ENCODE data around the gene KSR2. TPM values are rescaled to one million over a fixed set of nuclear protein-coding genes. Genes with fewer than 3 reads are reported as not detected.
A peak's percentile ranks its signal among the peaks of the same experiment; 100 is the strongest.

Gene KSR2
- total RNA-seq (under 1 TPM; 0.06 to 0.09 TPM), polyA plus RNA-seq (under 1 TPM in 1 of 2 donors, not detected in 1; 0.03 TPM)

- H3K4me3 ChIP-seq (ENCODE audit: low read length in 2 of 2), result peak within 1 kb of the TSS in 1 of 2 donors; percentile 22
- H3K27ac ChIP-seq (ENCODE audit: low read depth, low read length), result no peak within 1 kb of the TSS
- Mint-ChIP-seq H3K27me3 (peaks cover 35 to 38% of the 10 kb centered on the region in 2 donors), H3K4me3 (peak within 1 kb of the TSS; percentile 69 to 90 (median 84)), H3K9me3 (peaks cover 3 to 26% (median 13%) of the 10 kb centered on the region in 8 donors), H3K36me3 (peaks cover 0 to 11% of the 10 kb centered on the region in 2 donors), H3K4me1 (peaks cover 3 to 21% (median 7%) of the 10 kb centered on the region in 4 donors), H3K27ac (peak within 1 kb of the TSS in 3 of 7 donors; percentile 51 to 61 (median 61))
- ChIA-PET POLR2A (ENCODE audit: partially characterized antibody) (no interaction called here), CTCF (ENCODE audit: partially characterized antibody) (no interaction called here)
- peaks cover 7% of the 10 kb centered on the region for H3K4me1 ChIP-seq (ENCODE audit: insufficient read depth, low read length)
- H3K9me3 ChIP-seq (ENCODE audit: control insufficient read depth in 1 of 2, low read length in 2 of 2), result no peaks in the 10 kb centered on the region
- no peaks in the 10 kb centered on the region for H3K36me3 ChIP-seq (ENCODE audit: insufficient read depth, low read length)
- intact Hi-C loops (cut with micrococcal nuclease), result no loop called here
- peak; percentile 34 to 64 (median 60) for DNase-seq
- peaks cover 6% of the 10 kb centered on the region for H3K27me3 ChIP-seq (ENCODE audit: insufficient read depth, low read length)
Observed at GRCh38 chr12:117968826-117969659, at the start of gene KSR2. Gene KSR2 (minus strand): TSS chr12:117968990. CDS start chr12:117968255, 735 bp downstream.

GRCh38 chr12:118017926-118018325, 49.1 kb upstream of the KSR2 start:
- Mint-ChIP-seq H3K4me1 (peaks cover 12 to 23% (median 17%) of the 10 kb centered on the region in 4 donors), H3K27ac (peak overlapping the region in 4 of 7 donors; percentile 36 to 76 (median 60)), H3K4me3 (peak overlapping the region; percentile 71 to 95 (median 90)), H3K9me3 (peaks cover 0 to 2% (median 0%) of the 10 kb centered on the region in 8 donors), H3K36me3 (peaks cover 26 to 46% of the 10 kb centered on the region in 2 donors), H3K27me3 (peaks cover 0 to 1% of the 10 kb centered on the region in 2 donors)
- no peaks in the 10 kb centered on the region for H3K9me3 ChIP-seq (ENCODE audit: control insufficient read depth in 1 of 2, low read length in 2 of 2)
- ChIA-PET CTCF (ENCODE audit: partially characterized antibody) (interaction anchor here (1.3 to 1.9 kb wide), 2 partner anchors 16 to 39 kb away, joined by 4 to 5 read pairs; no protein-coding TSS in a partner anchor), POLR2A (ENCODE audit: partially characterized antibody) (interaction anchor here (2.1 kb wide), 1 partner anchor 43 kb away, joined by 12 read pairs; the partner anchor contains the start of gene WSB2)
- H3K4me1 ChIP-seq (ENCODE audit: insufficient read depth, low read length), result peaks cover 15% of the 10 kb centered on the region
- H3K27ac ChIP-seq (ENCODE audit: low read depth, low read length), result no peak overlapping the region
- no peak overlapping the region for H3K4me3 ChIP-seq (ENCODE audit: low read length in 2 of 2)
- H3K27me3 ChIP-seq (ENCODE audit: insufficient read depth, low read length), result no peaks in the 10 kb centered on the region
- no peak for DNase-seq
- intact Hi-C loops (cut with micrococcal nuclease), result no loop called here
- peaks cover 24% of the 10 kb centered on the region for H3K36me3 ChIP-seq (ENCODE audit: insufficient read depth, low read length)

GRCh38 chr12:118016424-118017264, 47.9 kb upstream of the KSR2 start, which contains the start of gene RFC5:
Gene RFC5 (plus strand): TSS chr12:118016703. CDS start chr12:118016828, 125 bp downstream.
- peaks cover 15% of the 10 kb centered on the region for H3K4me1 ChIP-seq (ENCODE audit: insufficient read depth, low read length)
- peak within 1 kb of the TSS; percentile 90 to 97 (median 91) for H3K4me3 Mint-ChIP-seq
- intact Hi-C loops (cut with micrococcal nuclease), result loop anchor here (1.0 kb wide), 3 partner anchors 45 to 361 kb away; partner anchors contain the start of genes PEBP1 and WSB2
- H3K27me3 ChIP-seq (ENCODE audit: insufficient read depth, low read length), result no peaks in the 10 kb centered on the region
- H3K27ac ChIP-seq (ENCODE audit: low read depth, low read length), result peak within 1 kb of the TSS; percentile 66
- ChIA-PET POLR2A (ENCODE audit: partially characterized antibody) (interaction anchor here (0.7 to 2.1 kb wide), 5 partner anchors 18 to 360 kb away, joined by 3 to 12 read pairs (median 3); partner anchors contain the start of genes PEBP1, SUDS3 and WSB2), CTCF (ENCODE audit: partially characterized antibody) (interaction anchor here (1.0 to 1.9 kb wide), 7 partner anchors 16 to 359 kb away, joined by 3 to 6 read pairs (median 4); partner anchors contain the start of gene SUDS3)
- H3K27me3 Mint-ChIP-seq, result peaks cover 0 to 1% of the 10 kb centered on the region in 2 donors
- H3K36me3 ChIP-seq (ENCODE audit: insufficient read depth, low read length), result peaks cover 17% of the 10 kb centered on the region
- peaks cover 18 to 38% of the 10 kb centered on the region in 2 donors for H3K36me3 Mint-ChIP-seq
- peak within 1 kb of the TSS; percentile 87 to 98 (median 90) for H3K27ac Mint-ChIP-seq
- H3K9me3 Mint-ChIP-seq, result peaks cover 0 to 2% (median 0%) of the 10 kb centered on the region in 8 donors
- peaks cover 12 to 23% (median 17%) of the 10 kb centered on the region in 4 donors for H3K4me1 Mint-ChIP-seq
- H3K4me3 ChIP-seq (ENCODE audit: low read length in 2 of 2), result peak within 1 kb of the TSS; percentile 9 to 92
- peak; percentile 95 to 96 (median 96) for DNase-seq
- H3K9me3 ChIP-seq (ENCODE audit: control insufficient read depth in 1 of 2, low read length in 2 of 2), result no peaks in the 10 kb centered on the region

GRCh38 chr12:118015944-118016343, 47.2 kb upstream of the KSR2 start:
- Mint-ChIP-seq H3K4me3 (peak overlapping the region in 7 of 8 donors; percentile 90 to 97 (median 91)), H3K27me3 (peaks cover 0 to 1% of the 10 kb centered on the region in 2 donors), H3K36me3 (peaks cover 18 to 33% of the 10 kb centered on the region in 2 donors), H3K4me1 (peaks cover 12 to 23% (median 17%) of the 10 kb centered on the region in 4 donors), H3K9me3 (peaks cover 0 to 2% (median 0%) of the 10 kb centered on the region in 8 donors), H3K27ac (peak overlapping the region in 5 of 7 donors; percentile 27 to 98 (median 89))
- H3K36me3 ChIP-seq (ENCODE audit: insufficient read depth, low read length), result peaks cover 17% of the 10 kb centered on the region
- DNase-seq, result no peak
- CTCF ChIA-PET (ENCODE audit: partially characterized antibody), result interaction anchor here (1.0 to 1.9 kb wide), 6 partner anchors 19 to 360 kb away, joined by 3 to 6 read pairs (median 4); partner anchors contain the start of gene SUDS3
- intact Hi-C loops (cut with micrococcal nuclease), result loop anchor here (1.0 kb wide), 3 partner anchors 45 to 361 kb away; partner anchors contain the start of genes PEBP1 and WSB2
- H3K9me3 ChIP-seq (ENCODE audit: control insufficient read depth in 1 of 2, low read length in 2 of 2), result no peaks in the 10 kb centered on the region
- POLR2A ChIA-PET (ENCODE audit: partially characterized antibody), result interaction anchor here (0.7 to 2.1 kb wide), 4 partner anchors 19 to 361 kb away, joined by 3 to 12 read pairs (median 4); partner anchors contain the start of genes PEBP1, SUDS3 and WSB2
- H3K27ac ChIP-seq (ENCODE audit: low read depth, low read length), result no peak overlapping the region
- peaks cover 15% of the 10 kb centered on the region for H3K4me1 ChIP-seq (ENCODE audit: insufficient read depth, low read length)
- peak overlapping the region in 1 of 2 donors; percentile 92 for H3K4me3 ChIP-seq (ENCODE audit: low read length in 2 of 2)
- H3K27me3 ChIP-seq (ENCODE audit: insufficient read depth, low read length), result no peaks in the 10 kb centered on the region

- Histone ChIP-seq H3K36me3 (ENCODE audit: insufficient read depth, low read length) (peaks cover 12% of the 10 kb centered on the region), H3K27me3 (ENCODE audit: insufficient read depth, low read length) (no peaks in the 10 kb centered on the region), H3K9me3 (ENCODE audit: control insufficient read depth in 1 of 2, low read length in 2 of 2) (no peaks in the 10 kb centered on the region), H3K4me3 (ENCODE audit: low read length in 2 of 2) (no peak overlapping the region), H3K27ac (ENCODE audit: low read depth, low read length) (no peak overlapping the region), H3K4me1 (ENCODE audit: insufficient read depth, low read length) (peaks cover 15% of the 10 kb centered on the region)
- ChIA-PET CTCF (ENCODE audit: partially characterized antibody) (no interaction called here), POLR2A (ENCODE audit: partially characterized antibody) (no interaction called here)
- peaks cover 0 to 1% of the 10 kb centered on the region in 2 donors for H3K27me3 Mint-ChIP-seq
- peak overlapping the region in 4 of 7 donors; percentile 4 to 98 (median 38) for H3K27ac Mint-ChIP-seq
- H3K9me3 Mint-ChIP-seq, result peaks cover 0 to 2% (median 0%) of the 10 kb centered on the region in 8 donors
- intact Hi-C loops (cut with micrococcal nuclease), result no loop called here
- peak overlapping the region in 5 of 8 donors; percentile 4 to 90 (median 47) for H3K4me3 Mint-ChIP-seq
- H3K36me3 Mint-ChIP-seq, result peaks cover 11 to 27% of the 10 kb centered on the region in 2 donors
- H3K4me1 Mint-ChIP-seq, result peaks cover 12 to 23% (median 17%) of the 10 kb centered on the region in 4 donors
- DNase-seq, result no peak
Observed at GRCh38 chr12:118015306-118015705, 46.5 kb upstream of the KSR2 start.

GRCh38 chr12:118013283-118013682, 44.5 kb upstream of the KSR2 start:
- Mint-ChIP-seq H3K27me3 (peaks cover 0 to 1% of the 10 kb centered on the region in 2 donors), H3K4me3 (no peak overlapping the region), H3K36me3 (peaks cover 0 to 13% of the 10 kb centered on the region in 2 donors), H3K4me1 (peaks cover 12 to 23% (median 17%) of the 10 kb centered on the region in 4 donors), H3K9me3 (peaks cover 0 to 2% (median 0%) of the 10 kb centered on the region in 8 donors), H3K27ac (peak overlapping the region in 1 of 7 donors; percentile 40)
- no peak for DNase-seq
- H3K4me1 ChIP-seq (ENCODE audit: insufficient read depth, low read length), result peaks cover 15% of the 10 kb centered on the region
- H3K27ac ChIP-seq (ENCODE audit: low read depth, low read length), result no peak overlapping the region
- H3K4me3 ChIP-seq (ENCODE audit: low read length in 2 of 2), result no peak overlapping the region
- intact Hi-C loops (cut with micrococcal nuclease), result no loop called here
- H3K36me3 ChIP-seq (ENCODE audit: insufficient read depth, low read length), result no peaks in the 10 kb centered on the region
- no peaks in the 10 kb centered on the region for H3K9me3 ChIP-seq (ENCODE audit: control insufficient read depth in 1 of 2, low read length in 2 of 2)
- POLR2A ChIA-PET (ENCODE audit: partially characterized antibody), result no interaction called here
- CTCF ChIA-PET (ENCODE audit: partially characterized antibody), result no interaction called here
- no peaks in the 10 kb centered on the region for H3K27me3 ChIP-seq (ENCODE audit: insufficient read depth, low read length)

Measured in CD4-positive, alpha-beta memory T cell (primary cell).